Mucosa of descending colon (tissue), 3 donors: ENCODE results near the gene ANTXR2. TPM values are rescaled to one million over a fixed set of nuclear protein-coding genes. Genes with fewer than 3 reads are reported as not detected.
A peak's percentile ranks its signal among the peaks of the same experiment; 100 is the strongest.

ENCODE experiments used
- ATAC-seq: fragments of 200-7000 bp; cut with Tn5 transposase; one replicate; pipeline ENCODE4 v1.9.1; 2020; ENCODE audit warnings: mild to moderate bottlenecking, moderate library complexity
- DNase-seq, 3 donors: peaks; one replicate each; pipeline ENCODE4 v3.0.0-alpha.2; 2020
- H3K36me3 ChIP-seq: fragments of 200-600 bp; one replicate; pipeline ENCODE4 v1.8.0; 2021; ENCODE audit warnings: low read depth, mild to moderate bottlenecking
- H3K4me1 ChIP-seq: fragments of 200-600 bp; one replicate; pipeline ENCODE4 v1.8.0; 2021; ENCODE audit warnings: low read depth, mild to moderate bottlenecking
- H3K4me3 ChIP-seq: fragments of 200-600 bp; one replicate; pipeline ENCODE4 v1.8.0; 2021; ENCODE audit warnings: mild to moderate bottlenecking
- H3K9me3 ChIP-seq: fragments of 200-600 bp; one replicate; pipeline ENCODE4 v1.8.0; 2021; ENCODE audit warnings: mild to moderate bottlenecking
- intact Hi-C, 2 donors: fragments of 100-400 bp; cut with DNase I in 1 of 2; cut with micrococcal nuclease in 1 of 2; formaldehyde crosslinking; loops; one replicate each; pipeline versions ENCODE4 v1.11.0 to v1.11.1; 2022; cut with DNase I, micrococcal nuclease
- total RNA-seq, 3 donors: library from RNA; stranded (reverse); fragmentation: NEBNext Ultra II Directional in 2 of 3; extraction: Animal tissue kit (Norgen Biotek cat#: 25700) in 2 of 3; gene quantifications; one replicate each; pipeline versions ENCODE4 v1.2.1 to v1.2.4, GENCODE V29; 2021 to 2023
- TF ChIP-seq, protein P1 (sequence below): fragments of 200-600 bp; IDR thresholded peaks from one replicate; pipeline ENCODE4 v1.8.0; 2022; ENCODE audit warnings: antibody characterized with exemption, mild to moderate bottlenecking
- donor health status: DM: no; HTN: no; CAD: no; lungs with moderate emphysema.
- donor health status: DM: no; HTN: no; CAD: no.
- donor health status: DM: no; HTN: yes; CAD: no.

The ANTXR2 gene
- total RNA-seq, 3 donors from 2014 or later: 83.2 to 276 (median 120) TPM

- no peaks in the 10 kb centered on the region for H3K4me1 ChIP-seq
- intact Hi-C loops: no loop called here
- no peak for ATAC-seq
- DNase-seq: peak in 1 of 3 donors; percentile 21
- no peak overlapping the region for H3K4me3 ChIP-seq
- H3K36me3 ChIP-seq: no peaks in the 10 kb centered on the region
- no peaks in the 10 kb centered on the region for H3K9me3 ChIP-seq
- TF ChIP-seq, protein P1, sequence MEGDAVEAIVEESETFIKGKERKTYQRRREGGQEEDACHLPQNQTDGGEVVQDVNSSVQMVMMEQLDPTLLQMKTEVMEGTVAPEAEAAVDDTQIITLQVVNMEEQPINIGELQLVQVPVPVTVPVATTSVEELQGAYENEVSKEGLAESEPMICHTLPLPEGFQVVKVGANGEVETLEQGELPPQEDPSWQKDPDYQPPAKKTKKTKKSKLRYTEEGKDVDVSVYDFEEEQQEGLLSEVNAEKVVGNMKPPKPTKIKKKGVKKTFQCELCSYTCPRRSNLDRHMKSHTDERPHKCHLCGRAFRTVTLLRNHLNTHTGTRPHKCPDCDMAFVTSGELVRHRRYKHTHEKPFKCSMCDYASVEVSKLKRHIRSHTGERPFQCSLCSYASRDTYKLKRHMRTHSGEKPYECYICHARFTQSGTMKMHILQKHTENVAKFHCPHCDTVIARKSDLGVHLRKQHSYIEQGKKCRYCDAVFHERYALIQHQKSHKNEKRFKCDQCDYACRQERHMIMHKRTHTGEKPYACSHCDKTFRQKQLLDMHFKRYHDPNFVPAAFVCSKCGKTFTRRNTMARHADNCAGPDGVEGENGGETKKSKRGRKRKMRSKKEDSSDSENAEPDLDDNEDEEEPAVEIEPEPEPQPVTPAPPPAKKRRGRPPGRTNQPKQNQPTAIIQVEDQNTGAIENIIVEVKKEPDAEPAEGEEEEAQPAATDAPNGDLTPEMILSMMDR: no peak
Measured at GRCh38 chr4:80096175-80096850, 23.3 kb upstream of the ANTXR2 start.

DNA sequence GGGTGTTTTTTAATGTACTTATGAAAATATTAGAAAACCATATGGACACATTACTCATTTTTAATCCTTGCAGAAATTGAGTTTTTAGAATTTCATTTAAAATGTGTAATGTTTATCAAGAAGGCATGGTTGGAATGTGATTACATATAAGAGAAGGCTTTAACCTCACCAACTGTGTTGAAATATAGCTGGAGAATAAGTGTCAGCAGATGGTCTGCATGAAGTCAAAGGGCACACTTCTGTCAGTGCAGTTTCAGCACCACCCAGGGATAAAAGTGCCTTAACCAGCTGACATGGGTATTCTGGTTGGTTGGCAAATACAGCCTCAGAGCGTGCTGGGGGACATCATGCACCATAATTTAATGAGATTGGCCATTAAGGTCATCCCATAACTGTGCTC is 21.2 kb upstream of the ANTXR2 start:
- DNase-seq (no peak), ATAC-seq (no peak)
- intact Hi-C loops: no loop called here
- H3K4me1 ChIP-seq: no peaks in the 10 kb centered on the region
- H3K9me3 ChIP-seq: no peaks in the 10 kb centered on the region
- H3K4me3 ChIP-seq: no peak overlapping the region
- no peaks in the 10 kb centered on the region for H3K36me3 ChIP-seq
- TF ChIP-seq, protein P1: no peak

- DNase-seq: no peak
- Histone ChIP-seq H3K36me3 (no peaks in the 10 kb centered on the region), H3K9me3 (no peaks in the 10 kb centered on the region), H3K4me1 (no peaks in the 10 kb centered on the region), H3K4me3 (no peak overlapping the region)
- ATAC-seq: no peak
- TF ChIP-seq, protein P1: no peak
- intact Hi-C loops: no loop called here
Measured at GRCh38 chr4:80093563-80093962, 20.5 kb upstream of the ANTXR2 start.

DNA sequence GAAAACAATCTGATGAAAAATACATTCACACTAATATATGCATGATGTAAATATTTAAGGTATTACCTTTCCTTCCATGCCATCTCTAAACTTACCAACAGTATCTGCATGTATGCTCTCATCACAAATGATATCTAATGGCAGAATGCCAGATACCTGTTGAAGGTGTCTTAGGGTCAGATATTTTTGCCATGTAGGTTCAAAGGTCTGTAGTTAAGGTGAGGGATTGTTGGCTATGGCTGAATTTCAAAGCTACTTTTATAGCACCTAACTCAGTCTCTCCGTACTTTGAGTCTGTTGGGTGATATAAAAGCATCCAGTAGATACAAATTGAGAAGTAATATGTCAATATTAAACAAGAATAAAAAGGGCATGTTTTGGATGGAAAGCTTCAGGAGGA is 19.8 kb upstream of the ANTXR2 start:
- no peak for DNase-seq
- TF ChIP-seq, protein P1: no peak
- peak; percentile 62 for ATAC-seq
- intact Hi-C loops: no loop called here
- no peak overlapping the region for H3K4me3 ChIP-seq
- no peaks in the 10 kb centered on the region for H3K4me1 ChIP-seq
- no peaks in the 10 kb centered on the region for H3K9me3 ChIP-seq
- no peaks in the 10 kb centered on the region for H3K36me3 ChIP-seq

DNA sequence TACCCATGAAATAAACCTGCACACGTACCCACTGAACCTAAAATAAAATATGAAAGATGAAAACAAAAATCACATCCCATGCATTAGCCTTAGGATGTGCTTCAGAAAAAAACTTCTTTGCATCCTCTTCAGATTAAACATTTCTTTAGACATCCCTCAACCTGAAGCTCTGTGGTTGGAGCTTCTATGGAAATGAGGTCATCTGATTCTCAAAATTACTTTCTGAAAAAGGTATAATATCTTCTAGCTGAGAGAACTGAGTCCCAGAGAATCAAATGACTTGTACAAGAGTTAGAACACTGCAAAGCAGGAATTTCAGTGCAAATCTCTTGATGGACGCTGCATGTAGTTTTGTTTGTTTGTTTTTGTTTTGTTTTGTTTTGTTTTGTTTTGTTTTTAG is 19.1 kb upstream of the ANTXR2 start:
- no peak for ATAC-seq
- H3K4me3 ChIP-seq: no peak overlapping the region
- H3K4me1 ChIP-seq: no peaks in the 10 kb centered on the region
- intact Hi-C loops: no loop called here
- TF ChIP-seq, protein P1: no peak
- H3K36me3 ChIP-seq: no peaks in the 10 kb centered on the region
- no peak for DNase-seq
- H3K9me3 ChIP-seq: no peaks in the 10 kb centered on the region

GRCh38 chr4:80091688-80092087 is 18.7 kb upstream of the ANTXR2 start:
- H3K4me1 ChIP-seq: no peaks in the 10 kb centered on the region
- TF ChIP-seq, protein P1: no peak
- DNase-seq (no peak), ATAC-seq (no peak)
- intact Hi-C loops: no loop called here
- H3K36me3 ChIP-seq: no peaks in the 10 kb centered on the region
- H3K4me3 ChIP-seq: no peak overlapping the region
- no peaks in the 10 kb centered on the region for H3K9me3 ChIP-seq
